Neural progenitor cell (in vitro differentiated cells): ENCODE data around the gene EXOC4.

Experiments
- CTCF ChIP-seq: fragments of 200-600 bp; sonication (generic); IDR thresholded peaks from 2 replicates; pipeline ENCODE4 v1.5.1; 2017; ENCODE audit warnings: antibody characterized with exemption, mild to moderate bottlenecking
- EZH2phosphoT487 ChIP-seq: fragments of 200-600 bp; sonication (generic); IDR thresholded peaks from 2 replicates; pipeline ENCODE4 v1.6.1; 2017; ENCODE audit warnings: antibody characterized with exemption

- TF ChIP-seq EZH2phosphoT487 (no peak), CTCF (no peak)
These were observed 435.8 kb downstream of the EXOC4 start for GRCh38 chr7:133688483-133689239.
